ENCODE results near the gene TENT5C.

TENT5C gene

DNA sequence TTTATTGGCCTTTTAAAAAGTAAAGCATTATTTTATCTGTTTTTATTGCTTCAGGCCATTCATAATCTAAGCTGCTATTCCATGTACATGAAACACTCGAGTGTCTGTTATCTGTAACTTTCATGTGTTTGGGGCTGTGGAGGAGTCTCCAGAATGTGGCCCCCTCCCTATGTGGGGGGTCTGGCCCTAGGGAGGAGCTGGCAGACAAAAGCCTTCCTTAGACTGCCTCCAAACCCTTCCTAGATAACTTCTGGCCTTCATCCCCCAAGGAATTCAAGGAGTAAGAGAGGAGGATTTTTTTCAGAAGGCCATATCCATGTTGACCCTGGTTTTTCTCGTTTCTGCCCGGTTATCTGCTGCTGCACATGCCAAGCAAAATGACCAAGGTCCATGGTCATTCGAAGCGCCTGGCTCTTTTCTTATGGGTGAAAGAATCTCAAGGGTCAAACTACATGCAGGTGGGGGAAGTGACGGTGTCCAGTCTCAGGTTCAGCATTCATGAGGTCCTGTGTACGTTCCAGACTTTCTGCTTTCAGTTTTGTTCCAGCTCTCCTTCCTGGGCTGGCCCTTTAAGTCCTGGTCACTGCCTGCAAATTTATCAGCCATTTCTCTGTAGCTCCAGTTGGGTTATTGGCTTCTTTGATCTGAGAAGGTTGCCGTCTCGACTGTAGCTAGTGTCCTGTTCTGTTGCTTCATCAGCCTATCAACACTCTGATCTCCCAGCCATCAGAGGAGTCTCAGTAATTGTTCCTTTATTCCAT is 8.3 kb downstream of the TENT5C start:
- no peak for DNase-seq

DNA sequence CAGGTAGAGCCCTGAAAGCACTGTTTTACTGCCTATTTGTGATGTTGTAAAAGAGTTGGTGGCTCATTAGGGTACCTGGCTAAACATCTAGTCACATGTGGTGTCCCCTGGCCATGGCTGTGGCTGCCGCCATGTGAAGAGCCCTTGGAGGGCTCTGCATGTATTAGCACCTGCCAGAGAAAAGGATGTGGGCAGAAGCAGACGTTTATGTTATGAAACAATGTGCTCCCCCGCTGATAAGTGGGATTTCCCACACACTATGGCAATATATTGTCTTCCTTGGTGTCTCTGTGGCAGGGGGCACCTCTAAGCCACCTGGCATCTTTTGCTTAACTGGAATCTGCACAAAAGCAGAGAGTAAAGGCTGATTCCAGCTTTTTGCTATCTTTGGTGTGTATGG is 9.6 kb downstream of the TENT5C start:
- no peak for DNase-seq

DNA sequence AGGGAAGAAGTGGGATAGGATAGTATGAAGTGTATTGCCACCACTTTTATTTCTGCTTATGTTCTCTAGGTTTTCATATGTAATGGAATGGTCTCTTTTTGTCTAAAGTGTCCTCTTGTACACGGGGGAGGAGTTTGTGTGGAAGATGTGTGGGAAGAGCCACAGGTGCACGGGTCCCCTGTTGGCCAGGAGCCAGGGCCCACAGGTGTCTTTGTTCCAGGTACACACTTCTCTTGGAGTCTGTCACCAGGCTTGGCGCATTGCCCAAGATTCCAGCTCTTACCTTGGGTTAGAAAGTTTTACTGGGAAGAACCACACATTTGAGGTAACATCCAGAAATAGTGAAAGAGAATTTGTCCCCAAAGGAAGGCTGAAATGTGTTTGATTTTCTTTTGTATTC is 10.5 kb downstream of the TENT5C start:
- no peak for DNase-seq

DNA sequence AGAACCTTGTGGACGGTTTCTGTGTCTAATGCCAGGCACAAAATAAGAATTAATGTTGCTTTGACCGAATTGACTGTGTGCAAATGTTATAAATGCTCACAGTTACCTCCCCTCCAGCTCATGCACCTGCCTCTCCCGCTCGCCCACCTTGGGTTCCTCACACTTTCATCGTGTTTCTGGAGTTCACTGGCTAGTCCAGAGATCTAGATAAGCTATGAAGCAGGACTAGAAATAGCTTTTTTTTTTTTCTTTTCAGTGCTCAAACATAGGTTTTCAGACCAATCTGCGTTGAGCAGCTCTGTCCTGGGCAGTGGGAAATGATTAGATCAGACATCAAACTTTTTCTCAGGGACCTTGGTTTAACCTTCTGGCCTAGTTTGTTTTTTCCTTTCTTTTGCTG is 11.1 kb downstream of the TENT5C start:
- DNase-seq, result no peak

DNA sequence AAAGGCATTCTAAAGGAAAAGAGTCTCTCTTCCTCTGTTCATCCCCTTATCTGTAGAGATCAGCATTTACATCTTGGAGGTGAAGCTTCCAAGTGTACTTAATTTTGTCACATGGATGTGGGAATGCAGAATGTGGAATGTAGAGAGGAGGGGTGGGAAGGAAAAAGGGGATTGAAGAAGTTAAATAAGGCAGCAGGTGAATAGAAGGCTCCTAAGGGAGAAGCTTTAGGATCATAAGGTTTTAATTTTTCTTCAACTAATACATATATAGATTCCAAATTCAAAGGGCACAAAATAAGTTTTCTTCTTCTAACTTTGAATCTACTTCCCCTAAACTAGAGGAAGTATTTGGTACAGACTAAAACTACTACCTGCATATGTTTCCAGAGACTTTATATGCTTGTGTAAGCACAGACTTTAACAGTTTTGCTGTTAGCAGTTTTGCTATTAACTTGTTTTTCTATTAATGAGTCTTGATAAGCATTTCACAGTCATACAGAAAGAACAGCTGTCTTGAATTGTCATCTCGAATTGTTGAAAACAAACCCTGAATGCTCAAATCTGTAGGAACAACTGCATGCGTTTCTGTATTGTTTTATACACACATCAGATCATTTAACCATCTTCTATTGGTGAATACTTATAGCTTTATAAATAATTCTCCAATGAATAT is 12.7 kb downstream of the TENT5C start:
- no peak for DNase-seq

DNA sequence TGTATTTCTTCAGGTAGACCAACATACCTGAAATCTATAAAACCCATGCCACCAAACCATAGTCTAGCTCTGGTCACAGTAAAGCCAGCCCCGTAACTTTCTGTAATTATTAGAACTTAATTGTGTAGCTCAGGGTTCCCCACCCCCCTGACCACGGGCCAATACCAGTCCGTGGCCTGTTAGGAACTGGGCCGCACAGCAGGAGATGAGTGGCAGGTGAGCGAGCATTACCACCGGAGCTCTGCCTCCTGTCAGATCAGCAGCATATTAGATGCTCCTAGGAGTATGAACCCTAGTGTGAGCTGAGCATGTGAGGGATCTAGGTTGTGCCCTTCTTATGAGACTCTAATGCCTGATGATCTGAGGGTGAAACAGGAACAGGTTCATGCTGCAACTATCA is 14.6 kb downstream of the TENT5C start:
- no peak for DNase-seq

DNA sequence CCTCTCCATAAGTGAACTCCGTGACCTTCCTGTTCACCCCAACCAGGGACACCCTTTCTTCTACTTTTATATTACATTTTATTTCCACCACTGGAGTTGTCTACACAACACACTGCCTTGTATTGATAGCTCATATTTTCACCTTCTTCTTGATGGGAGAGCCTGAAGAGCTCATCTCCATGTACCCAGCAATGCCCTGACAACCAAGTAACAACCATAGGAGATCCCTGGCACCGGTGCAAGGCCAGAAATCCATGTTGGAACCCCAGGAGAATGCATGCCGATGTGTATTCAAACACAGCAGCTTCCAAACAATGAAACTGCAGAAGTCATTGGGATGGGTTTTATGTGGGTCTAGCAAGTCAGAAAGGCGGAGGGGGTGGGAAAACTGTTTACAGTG is 15.5 kb downstream of the TENT5C start:
- no peak for DNase-seq

DNA sequence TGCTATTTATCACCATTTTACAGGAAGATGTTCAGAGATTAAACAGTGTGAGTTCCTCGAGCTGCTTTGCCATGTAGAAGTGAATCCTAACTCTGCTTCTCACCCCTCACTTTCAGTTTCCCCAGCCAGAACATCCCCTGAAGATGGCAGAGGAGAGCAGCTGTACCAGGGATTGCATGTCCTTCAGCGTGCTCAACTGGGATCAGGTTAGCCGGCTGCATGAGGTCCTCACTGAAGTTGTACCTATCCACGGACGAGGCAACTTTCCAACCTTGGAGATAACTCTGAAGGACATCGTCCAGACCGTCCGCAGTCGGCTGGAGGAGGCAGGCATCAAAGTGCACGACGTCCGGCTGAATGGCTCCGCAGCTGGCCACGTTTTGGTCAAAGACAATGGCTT is 16.9 kb downstream of the TENT5C start:
- no peak for DNase-seq

DNA sequence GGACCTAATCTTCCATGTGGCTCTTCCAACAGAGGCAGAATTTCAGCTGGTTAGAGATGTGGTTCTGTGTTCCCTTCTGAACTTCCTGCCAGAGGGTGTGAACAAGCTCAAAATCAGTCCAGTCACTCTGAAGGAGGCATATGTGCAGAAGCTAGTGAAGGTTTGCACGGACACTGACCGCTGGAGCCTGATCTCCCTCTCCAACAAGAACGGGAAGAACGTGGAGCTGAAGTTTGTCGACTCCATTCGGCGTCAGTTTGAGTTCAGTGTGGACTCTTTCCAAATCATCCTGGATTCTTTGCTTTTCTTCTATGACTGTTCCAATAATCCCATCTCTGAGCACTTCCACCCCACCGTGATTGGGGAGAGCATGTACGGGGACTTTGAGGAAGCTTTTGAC is 17.3 kb downstream of the TENT5C start:
- no peak for DNase-seq

DNA sequence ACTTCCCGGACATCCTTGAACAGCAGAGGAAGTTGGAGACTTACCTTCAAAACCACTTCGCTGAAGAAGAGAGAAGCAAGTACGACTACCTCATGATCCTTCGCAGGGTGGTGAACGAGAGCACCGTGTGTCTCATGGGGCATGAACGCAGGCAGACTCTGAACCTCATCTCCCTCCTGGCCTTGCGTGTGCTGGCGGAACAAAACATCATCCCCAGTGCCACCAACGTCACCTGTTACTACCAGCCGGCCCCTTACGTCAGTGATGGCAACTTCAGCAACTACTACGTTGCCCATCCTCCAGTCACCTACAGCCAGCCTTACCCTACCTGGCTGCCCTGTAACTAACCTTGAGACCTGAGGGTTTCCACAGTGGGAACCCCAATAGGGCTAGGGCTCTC is 17.9 kb downstream of the TENT5C start:
- no peak for DNase-seq

DNA sequence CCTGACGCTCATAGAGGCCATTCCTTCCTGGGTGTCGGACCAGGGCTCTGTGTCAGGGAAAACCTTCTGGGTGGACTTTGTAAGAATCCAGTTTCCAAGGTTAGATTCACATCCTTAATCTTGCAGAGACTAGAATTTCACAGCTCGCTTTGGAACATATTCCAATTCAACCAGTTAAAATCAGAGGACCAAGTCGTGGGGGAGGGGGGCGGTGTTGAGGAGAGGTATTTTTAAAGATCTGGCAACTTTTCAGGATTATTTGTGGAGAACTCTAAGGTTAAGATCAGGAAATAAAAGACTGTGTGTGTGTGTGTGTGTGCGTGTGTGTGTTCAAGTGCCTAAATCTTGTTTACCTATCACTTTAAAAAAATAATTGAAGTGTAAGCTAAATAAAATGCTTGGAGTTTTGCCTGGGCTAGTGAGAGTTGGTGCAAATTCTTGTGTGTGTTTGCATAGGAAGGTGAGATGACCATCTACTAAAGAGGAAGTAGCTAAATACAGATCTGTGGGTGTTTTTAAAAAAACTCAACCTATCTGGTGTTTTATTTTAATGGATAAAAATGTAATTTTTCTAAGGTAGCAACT is 21.8 kb downstream of the TENT5C start:
- DNase-seq, result no peak

DNA sequence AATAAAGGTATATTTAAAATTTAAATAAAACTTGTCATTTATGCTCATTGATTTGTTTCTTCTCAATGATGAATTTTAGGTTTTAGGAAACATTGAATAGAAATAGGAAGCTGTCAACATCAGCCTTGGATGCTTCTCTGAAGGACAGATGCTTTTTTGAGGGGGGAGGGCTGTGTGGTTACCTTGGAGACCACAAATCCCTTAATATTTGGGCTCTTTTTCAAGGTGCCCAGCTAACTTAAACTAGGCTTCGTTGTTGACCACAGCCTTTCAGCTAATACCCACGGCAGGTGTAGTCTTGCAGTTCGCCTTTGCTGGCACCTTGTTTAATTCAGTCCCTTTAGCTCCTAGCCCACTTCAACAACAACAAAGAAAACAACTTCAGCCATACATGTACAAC is 22.5 kb downstream of the TENT5C start:
- DNase-seq, result no peak

DNA sequence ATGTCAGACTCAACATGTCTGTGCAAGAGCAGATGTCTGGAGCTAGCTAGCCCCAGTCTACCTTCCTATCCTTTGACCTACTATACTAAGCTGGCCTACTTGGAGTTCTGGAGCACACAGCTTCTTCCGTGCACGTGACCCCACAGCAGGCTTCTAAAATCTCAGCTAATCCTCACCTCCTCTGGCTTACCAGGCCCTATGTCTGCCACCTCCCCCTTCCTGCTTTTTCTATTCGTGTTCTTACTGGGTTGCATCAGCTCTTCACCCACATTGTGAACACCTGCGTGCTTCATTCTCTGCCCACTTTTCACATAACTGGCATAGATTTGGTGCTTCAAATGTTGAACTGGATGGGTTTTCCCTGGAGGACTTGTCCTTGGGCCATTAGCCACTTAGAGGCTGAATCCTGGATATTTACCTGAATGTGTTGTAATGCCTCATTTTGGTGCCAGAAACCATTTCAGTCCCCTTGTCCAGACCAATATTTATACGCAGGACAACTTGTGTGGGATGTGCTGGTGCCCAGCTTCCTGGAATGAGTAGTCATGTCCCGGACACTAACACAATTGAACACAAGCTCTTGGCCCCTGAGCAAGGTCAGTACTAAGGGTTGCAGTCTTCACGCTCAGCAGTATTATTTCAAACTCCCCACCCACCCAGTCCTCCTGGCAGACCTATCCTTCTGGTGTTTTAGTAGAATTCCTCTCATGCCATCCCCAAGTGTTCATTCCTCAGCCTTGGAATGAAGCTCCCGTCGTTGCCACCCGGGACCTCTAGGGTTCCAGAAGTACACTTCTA is 24.0 kb downstream of the TENT5C start:
- DNase-seq, result no peak

DNA sequence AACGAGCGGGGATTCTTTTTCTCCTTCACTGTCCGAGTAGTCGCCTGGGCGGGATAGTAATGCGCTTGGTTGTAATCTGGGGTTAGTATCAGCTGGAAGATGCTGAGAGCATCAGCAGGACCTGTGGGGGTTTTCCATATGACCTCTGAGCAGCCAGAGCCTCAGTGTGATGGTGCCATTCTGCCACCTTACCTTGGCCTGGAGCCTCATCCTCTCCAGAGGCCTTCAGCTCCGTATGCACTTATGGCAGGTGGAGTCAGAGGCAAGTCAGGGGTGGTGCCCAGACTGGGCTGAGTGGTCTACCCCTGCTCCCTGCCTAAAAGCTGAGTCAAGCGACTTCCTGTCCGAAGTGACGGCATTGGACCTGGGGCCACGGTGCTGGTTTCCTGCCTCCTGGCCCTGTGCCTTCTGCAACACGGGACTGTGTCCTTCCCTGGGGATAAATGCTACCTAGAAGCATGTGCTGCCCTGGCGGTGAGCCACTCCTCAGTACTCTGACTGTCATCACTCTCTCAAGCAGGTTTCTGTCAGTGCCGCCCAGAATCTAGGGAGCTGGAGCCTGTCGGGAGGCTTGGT is 24.7 kb downstream of the TENT5C start:
- DNase-seq, result no peak

DNA sequence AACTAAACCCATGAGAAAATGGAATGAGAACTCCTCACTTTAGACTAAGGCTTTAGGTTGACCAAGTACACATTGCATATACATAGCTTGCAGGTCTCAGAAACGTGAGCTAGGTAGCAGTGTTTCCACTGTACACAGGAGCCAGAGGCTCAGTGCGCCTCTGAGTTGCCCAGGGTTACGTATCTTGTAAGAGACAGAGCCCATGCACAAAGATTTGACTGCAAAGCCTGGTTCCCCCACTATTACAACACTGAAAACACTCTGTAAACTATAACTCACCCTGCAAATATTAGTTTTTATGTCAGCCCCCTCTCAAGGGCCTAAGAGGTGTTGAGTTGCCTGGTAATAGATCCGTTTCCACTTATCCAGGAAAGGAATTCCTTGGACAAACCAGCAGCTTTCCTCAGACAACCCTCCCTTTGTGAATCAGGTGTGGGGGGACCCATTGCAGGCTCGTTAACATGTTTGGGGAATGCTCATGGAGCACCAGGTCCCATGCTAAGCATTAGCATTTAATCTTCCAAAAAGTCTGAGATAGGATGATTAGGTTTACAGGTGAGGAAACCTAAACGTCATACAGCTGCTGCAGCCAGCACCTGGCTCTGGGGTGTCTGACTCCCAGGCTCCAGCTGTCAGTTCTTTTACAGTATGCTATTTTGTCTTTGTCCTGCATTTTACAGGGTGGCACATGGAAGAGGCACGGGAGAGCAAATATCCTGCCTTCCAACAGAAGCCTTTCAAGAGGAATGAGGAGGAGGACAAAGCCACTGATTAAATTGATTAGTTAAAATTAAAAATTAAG is 25.7 kb downstream of the TENT5C start:
- DNase-seq, result no peak

DNA sequence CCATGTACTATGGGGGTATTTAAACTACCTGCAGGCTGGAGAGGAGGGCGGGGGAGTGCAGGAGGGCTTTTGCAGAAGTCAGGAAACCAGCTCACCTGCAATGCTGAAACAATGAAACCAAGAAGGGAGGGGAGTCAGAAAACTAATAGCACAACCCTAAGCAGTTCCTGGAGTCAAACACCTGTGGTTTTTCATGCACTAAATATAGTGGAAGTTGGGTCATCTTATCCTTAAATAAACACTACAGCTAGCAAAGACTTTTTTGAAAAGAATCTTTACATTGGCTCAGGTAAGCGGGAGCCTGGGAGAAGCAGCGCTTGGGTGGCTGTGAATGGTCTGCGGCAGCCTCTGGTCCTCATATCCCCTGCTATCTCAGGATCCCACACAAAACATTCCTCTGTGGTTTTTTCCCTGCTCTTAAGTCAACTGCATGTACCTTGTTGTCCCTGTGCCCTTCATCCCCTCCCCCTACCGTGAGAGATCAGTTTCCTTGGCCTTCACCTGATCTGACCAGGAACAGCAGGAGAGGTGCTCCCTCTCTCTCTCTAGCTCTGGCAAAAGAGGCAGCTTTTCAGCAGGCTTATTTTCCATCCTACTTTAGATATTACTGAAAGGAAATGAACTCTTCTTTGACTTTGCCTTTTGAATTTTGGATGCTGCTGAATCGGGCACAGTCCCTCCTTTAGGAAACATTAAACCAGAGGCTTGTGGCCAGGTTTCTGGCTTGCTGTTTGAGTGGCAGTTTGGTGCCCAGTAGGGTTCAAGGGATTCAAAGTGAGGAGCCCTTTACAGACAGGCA is 26.6 kb downstream of the TENT5C start:
- no peak for DNase-seq

DNA sequence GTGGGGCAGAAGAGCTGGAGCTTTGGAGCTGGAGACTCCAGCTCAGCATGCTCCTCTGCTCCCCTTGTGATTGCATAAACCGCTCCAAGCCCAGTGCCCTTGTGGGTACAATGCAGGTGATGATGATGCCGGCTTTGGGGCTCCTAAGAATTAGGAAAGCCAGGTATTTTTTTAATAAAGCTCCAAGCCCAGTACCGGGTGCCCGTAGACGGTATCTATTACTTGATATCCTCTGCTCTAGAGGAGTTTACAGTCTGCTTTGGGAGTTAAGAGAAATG is 27.2 kb downstream of the TENT5C start:
- no peak for DNase-seq

DNA sequence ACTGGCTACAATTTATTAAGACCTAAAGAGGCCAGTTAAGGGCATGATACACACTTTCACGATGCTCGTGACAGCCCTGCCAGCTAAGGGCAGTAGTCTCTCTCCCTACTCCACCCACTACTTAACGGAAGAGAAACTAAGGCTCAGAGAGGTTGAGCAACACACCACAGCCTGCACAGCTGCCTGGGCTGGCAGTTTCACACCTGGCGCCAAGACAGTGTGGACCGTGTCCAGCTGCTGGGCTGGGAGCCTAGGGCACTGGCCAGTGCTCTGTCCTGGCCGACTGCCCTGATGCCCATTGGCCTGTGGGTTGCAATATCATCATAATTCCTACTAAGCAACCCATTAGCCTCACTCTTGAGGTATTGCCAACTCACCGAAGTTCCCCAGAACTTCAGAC is 27.6 kb downstream of the TENT5C start:
- DNase-seq, result no peak

DNA sequence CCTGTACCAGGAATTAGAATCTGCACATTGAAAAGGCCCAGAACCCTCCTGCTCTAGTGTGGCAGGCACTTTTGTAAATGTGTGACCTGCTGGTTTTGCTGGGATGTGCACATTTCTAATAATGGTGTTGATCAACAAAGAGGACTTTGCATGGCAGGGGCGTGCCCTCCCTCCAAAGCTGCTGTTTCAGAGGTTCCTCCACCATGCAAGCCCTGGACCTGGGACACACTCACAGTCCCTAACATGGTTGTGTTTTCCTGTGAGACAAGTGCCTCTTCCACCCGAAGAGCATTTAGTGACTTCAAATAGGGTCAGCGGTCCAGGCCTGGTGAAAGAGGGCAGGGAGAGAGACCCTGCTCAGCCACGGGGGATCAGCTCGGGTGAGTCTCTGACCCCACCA is 28.1 kb downstream of the TENT5C start:
- DNase-seq, result no peak

DNA sequence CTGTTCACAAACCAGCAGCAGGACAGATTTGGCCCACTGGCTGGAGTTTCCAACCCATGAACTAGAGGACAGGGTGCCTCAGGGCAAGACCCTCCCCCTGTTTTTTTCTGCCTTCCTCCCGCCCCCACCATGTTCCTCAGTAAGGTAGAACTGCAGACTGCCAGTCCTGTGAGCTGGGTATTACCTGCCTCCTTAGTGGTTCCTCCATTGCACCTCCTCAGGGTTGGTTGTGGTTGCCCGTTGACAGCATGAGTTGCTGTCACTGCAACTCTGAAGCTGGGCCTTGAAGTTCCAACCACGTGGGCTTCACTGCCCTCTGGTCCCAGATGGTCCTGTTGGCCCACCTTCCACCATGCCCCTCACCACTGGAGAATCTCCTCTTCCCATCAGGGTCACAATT is 28.8 kb downstream of the TENT5C start:
- DNase-seq, result no peak

DNA sequence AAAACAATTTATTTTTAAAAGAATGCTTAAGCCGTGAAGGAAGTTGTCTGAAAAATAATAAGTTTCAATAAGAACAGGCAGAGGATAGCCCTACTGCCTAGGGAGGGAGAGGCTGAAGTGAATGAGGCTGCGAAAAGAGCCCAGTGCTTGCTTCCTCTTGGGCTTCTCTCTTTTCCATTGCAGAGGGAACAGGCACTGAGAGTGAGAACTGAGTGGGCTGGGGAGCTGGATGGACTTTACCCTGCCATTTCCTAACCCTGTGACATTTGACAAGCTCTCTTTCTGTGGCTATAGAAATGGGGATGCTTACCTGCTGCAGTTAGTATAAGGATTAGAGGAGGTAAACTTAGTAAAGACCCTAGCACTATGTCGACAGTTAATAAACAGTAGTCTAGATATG is 30.0 kb downstream of the TENT5C start:
- DNase-seq, result no peak

Measured in activated CD4-positive, alpha-beta T cell treated with anti-CD3 and anti-CD28 coated beads, Interleukin-2, amount 50 U/mL, for 4 hours (primary cell).